B cell (primary cell): ENCODE results near the gene MOB2.

ENCODE experiments used
- EZH2 ChIP-seq: IDR thresholded peaks from 2 replicates; pipeline ENCODE4 v1.6.1; 2012; ENCODE audit warnings: borderline replicate concordance, low read depth, mild to moderate bottlenecking, moderate library complexity, low read length; ENCODE audit not compliant: insufficient read depth, poor library complexity, severe bottlenecking
- TF ChIP-seq, protein P1 (sequence below): fragments of 200-600 bp; IDR thresholded peaks from one replicate; pipeline ENCODE4 v1.8.0; 2022; ENCODE audit warnings: antibody characterized with exemption, mild to moderate bottlenecking

DNA sequence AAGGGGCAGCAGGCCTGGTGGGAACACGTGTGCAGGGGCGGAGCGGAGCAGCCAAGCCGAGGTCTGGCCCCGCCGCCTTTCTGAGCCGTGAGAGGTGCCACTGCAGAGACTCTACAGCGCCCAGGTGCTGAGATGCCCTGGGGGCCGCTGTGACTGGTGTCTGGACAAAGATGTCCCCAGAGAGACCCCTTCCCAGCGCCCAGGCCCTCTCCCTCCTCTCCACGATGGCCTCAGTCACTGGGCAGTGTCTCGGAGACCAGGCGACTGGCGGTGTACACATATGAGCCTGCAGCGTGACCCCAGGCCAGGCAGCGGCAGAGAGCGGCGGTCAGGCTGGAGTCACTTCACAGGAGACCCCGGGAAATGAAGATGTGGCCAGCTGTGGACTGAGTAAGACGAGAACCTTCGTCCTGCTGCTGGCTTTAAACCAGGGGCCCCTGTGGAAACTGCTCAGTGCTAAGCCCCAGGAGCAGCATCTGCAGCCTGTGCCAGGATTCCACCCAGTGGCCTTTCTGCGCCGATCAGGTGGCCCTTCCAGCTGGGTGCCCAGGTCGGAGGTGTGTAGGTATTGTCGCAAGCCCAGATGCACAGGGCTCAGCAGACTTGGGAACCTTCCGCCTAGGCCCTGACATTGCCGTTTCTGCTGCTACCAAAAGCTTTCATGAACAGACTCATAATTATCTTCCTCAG is 34.7 kb downstream of the MOB2 start:
- TF ChIP-seq EZH2, result no peak
- TF ChIP-seq, protein P1, sequence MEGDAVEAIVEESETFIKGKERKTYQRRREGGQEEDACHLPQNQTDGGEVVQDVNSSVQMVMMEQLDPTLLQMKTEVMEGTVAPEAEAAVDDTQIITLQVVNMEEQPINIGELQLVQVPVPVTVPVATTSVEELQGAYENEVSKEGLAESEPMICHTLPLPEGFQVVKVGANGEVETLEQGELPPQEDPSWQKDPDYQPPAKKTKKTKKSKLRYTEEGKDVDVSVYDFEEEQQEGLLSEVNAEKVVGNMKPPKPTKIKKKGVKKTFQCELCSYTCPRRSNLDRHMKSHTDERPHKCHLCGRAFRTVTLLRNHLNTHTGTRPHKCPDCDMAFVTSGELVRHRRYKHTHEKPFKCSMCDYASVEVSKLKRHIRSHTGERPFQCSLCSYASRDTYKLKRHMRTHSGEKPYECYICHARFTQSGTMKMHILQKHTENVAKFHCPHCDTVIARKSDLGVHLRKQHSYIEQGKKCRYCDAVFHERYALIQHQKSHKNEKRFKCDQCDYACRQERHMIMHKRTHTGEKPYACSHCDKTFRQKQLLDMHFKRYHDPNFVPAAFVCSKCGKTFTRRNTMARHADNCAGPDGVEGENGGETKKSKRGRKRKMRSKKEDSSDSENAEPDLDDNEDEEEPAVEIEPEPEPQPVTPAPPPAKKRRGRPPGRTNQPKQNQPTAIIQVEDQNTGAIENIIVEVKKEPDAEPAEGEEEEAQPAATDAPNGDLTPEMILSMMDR, result no peak
